GM12801 (cell line): ENCODE measurements around the gene TBC1D3K.
"Not testable (repeated sequence)": the region's sequence is repeated elsewhere in the genome, so short reads cannot be mapped to it uniquely, and the experiment has no call there.

Experiments
- CTCF ChIP-seq: IDR thresholded peaks from one replicate; pipeline ENCODE4 v1.5.1; 2011; ENCODE audit warnings: control low read depth; ENCODE audit not compliant: insufficient read length; ENCODE audit errors: extremely low read depth

Gene TBC1D3K

GRCh38 chr17:37924115-37924514 lies at the start of gene TBC1D3K:
Gene TBC1D3K, plus strand, starts transcription at chr17:37924415. Its CDS starts 1,585 bp downstream, at chr17:37926000.
- not testable (repeated sequence) for TF ChIP-seq CTCF

GRCh38 chr17:37884516-37884915 lies 39.7 kb upstream of the TBC1D3K start:
- no peak for TF ChIP-seq CTCF

GRCh38 chr17:37885136-37885535 lies 39.1 kb upstream of the TBC1D3K start:
- no peak for TF ChIP-seq CTCF

GRCh38 chr17:37888881-37889280 lies 35.3 kb upstream of the TBC1D3K start:
- no peak for TF ChIP-seq CTCF
